ENCODE data around the gene TARBP2.

Gene TARBP2

GRCh38 chr12:53483225-53483978, 17.7 kb upstream of the TARBP2 start:
- no peak overlapping the region for H3K4me3 ChIP-seq (ENCODE audit: low read length)
- no peak for DNase-seq (ENCODE audit: low read depth)
- TF ChIP-seq CTCF (conservative IDR thresholded peaks at IDR 0.05; ENCODE audit: low read length), result no peak

DNA sequence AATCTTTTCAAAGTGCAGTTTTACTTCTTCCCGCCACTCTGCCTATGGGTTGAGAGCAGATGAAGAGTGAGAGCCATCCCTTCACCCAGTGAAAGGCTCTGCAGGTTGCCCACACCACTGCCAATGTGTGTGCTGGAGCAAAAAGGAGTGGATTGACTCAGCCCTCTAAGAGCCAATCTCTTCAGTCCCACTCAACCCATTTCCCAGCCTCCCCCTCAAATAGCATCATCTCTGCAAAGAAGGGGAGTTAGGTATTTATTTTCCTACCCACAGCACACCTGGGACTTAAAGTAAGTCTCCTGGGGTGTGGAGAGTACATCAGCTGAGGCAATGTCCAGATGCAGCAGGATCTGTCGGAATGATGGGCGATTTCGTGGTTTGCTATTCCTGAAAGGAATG, 17.1 kb upstream of the TARBP2 start:
- TF ChIP-seq CTCF (conservative IDR thresholded peaks at IDR 0.05; ENCODE audit: low read length), result no peak

GRCh38 chr12:53484686-53485575, 16.2 kb upstream of the TARBP2 start:
- no peak for DNase-seq (ENCODE audit: low read depth)
- H3K4me3 ChIP-seq (ENCODE audit: low read length), result no peak overlapping the region
- TF ChIP-seq CTCF (conservative IDR thresholded peaks at IDR 0.05; ENCODE audit: low read length), result no peak

More for the DNA sequence above, 17.1 kb upstream of the TARBP2 start:
- no peak overlapping the region for H3K4me3 ChIP-seq (ENCODE audit: low read length)
- no peak for DNase-seq (ENCODE audit: low read depth)

GRCh38 chr12:53485955-53486735, 14.9 kb upstream of the TARBP2 start:
- H3K4me3 ChIP-seq (ENCODE audit: low read length), result no peak overlapping the region
- no peak for TF ChIP-seq CTCF (conservative IDR thresholded peaks at IDR 0.05; ENCODE audit: low read length)
- DNase-seq (ENCODE audit: low read depth), result no peak

DNA sequence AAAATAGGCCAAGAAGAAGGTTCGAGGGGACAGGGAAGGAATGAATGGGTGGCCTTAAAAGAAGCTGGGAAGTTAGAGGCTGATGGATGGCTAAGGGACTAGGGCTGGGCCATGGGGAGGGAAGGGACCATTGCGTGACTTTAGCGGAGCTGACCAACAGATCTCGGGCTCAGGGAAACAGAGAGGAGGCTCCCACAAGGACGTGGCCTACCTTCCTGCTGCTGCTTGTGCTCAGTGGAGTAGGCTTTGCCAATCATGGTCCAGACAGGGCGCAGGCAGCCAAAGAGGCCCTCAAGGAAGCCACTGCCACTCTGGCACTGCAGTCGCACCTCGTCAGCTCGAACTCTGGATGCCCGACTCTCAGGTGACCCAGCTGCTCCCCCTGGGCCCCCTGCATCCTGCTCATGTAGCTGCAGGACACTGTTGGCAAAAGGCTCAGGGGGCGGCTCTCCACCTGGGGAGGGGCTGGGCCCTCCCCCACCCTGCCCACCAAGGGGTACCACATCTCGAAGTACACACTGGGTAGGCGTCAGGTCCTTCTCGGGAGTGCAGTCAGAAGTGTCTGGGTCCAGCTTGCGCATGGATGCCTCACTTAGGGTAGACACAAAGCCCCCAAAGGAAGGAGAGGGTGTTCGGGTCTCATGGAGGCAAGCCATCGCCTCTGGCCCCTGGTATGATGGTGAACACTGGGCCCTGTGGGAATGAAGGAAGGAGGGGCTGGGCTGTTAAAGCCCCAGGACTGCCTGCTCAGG, 14.2 kb upstream of the TARBP2 start:
- TF ChIP-seq CTCF (conservative IDR thresholded peaks at IDR 0.05; ENCODE audit: low read length), result no peak
- no peak overlapping the region for H3K4me3 ChIP-seq (ENCODE audit: low read length)
- DNase-seq (ENCODE audit: low read depth), result no peak

- DNase-seq (ENCODE audit: low read depth), result no peak
- no peak for TF ChIP-seq CTCF (conservative IDR thresholded peaks at IDR 0.05; ENCODE audit: low read length)
- no peak overlapping the region for H3K4me3 ChIP-seq (ENCODE audit: low read length)
These were observed 11.7 kb upstream of the TARBP2 start for GRCh38 chr12:53489242-53489864.
